AML-193 (cell line): Measurements from ENCODE around the gene REL.
"Not testable (repeated sequence)": the region's sequence is repeated elsewhere in the genome, so short reads cannot be mapped to it uniquely, and the experiment has no call there.

Experiments used
- DNase-seq, 2 experiments: peaks; one replicate each; lab custom pipeline; 2025; lab: John Stamatoyannopoulos, UW

The REL gene

GRCh38 chr2:60881047-60881932, at the start of gene REL:
TSS of gene REL (plus strand) at chr2:60881574. CDS start at chr2:60881841, 267 bp downstream.
- DNase-seq = peak; percentile 80

GRCh38 chr2:60831921-60832320, 49.5 kb upstream of the REL start:
- no peak for DNase-seq

- no peak for DNase-seq
Observed at GRCh38 chr2:60832621-60833020, 48.8 kb upstream of the REL start.

GRCh38 chr2:60834270-60834717, 47.1 kb upstream of the REL start:
- DNase-seq = no peak

GRCh38 chr2:60836491-60836890, 44.9 kb upstream of the REL start:
- DNase-seq = peak; percentile 13 to 18

GRCh38 chr2:60837123-60837522, 44.3 kb upstream of the REL start:
- peak in 1 of 2 experiments; percentile 2 for DNase-seq

- no peak for DNase-seq
Observed at GRCh38 chr2:60838481-60838880, 42.9 kb upstream of the REL start.

GRCh38 chr2:60839126-60839813, 42.1 kb upstream of the REL start:
- no peak for DNase-seq

GRCh38 chr2:60840880-60841279, 40.5 kb upstream of the REL start:
- DNase-seq = no peak

GRCh38 chr2:60843006-60843405, 38.4 kb upstream of the REL start:
- DNase-seq = no peak

GRCh38 chr2:60844105-60844504, 37.3 kb upstream of the REL start:
- DNase-seq = no peak

- DNase-seq = no peak
Observed at GRCh38 chr2:60847854-60848253, 33.5 kb upstream of the REL start.

GRCh38 chr2:60849187-60849586, 32.2 kb upstream of the REL start:
- peak in 1 of 2 experiments; percentile 3 for DNase-seq

- peak in 1 of 2 experiments; percentile 8 for DNase-seq
Observed at GRCh38 chr2:60852282-60852860, 29.0 kb upstream of the REL start.

GRCh38 chr2:60853531-60853930, 27.8 kb upstream of the REL start:
- no peak for DNase-seq

GRCh38 chr2:60855989-60856669, 25.2 kb upstream of the REL start:
- DNase-seq = no peak

- DNase-seq = no peak
Observed at GRCh38 chr2:60857056-60857455, 24.3 kb upstream of the REL start.

- DNase-seq = no peak
Observed at GRCh38 chr2:60858897-60859311, 22.5 kb upstream of the REL start.

- DNase-seq = no peak
Observed at GRCh38 chr2:60861736-60862135, 19.6 kb upstream of the REL start.

GRCh38 chr2:60862642-60863041, 18.7 kb upstream of the REL start:
- DNase-seq = peak; percentile 16 to 26

GRCh38 chr2:60865361-60865760, 16.0 kb upstream of the REL start:
- DNase-seq = not testable (repeated sequence)

GRCh38 chr2:60867007-60867406, 14.4 kb upstream of the REL start:
- DNase-seq = no peak
